ENCODE measurements around the gene KRT80. TPM values are rescaled to one million over a fixed set of nuclear protein-coding genes. Genes with fewer than 3 reads are reported as not detected.

KRT80 gene
- total RNA-seq, 1 donor from 2014 or later, result 8.6 TPM

DNA sequence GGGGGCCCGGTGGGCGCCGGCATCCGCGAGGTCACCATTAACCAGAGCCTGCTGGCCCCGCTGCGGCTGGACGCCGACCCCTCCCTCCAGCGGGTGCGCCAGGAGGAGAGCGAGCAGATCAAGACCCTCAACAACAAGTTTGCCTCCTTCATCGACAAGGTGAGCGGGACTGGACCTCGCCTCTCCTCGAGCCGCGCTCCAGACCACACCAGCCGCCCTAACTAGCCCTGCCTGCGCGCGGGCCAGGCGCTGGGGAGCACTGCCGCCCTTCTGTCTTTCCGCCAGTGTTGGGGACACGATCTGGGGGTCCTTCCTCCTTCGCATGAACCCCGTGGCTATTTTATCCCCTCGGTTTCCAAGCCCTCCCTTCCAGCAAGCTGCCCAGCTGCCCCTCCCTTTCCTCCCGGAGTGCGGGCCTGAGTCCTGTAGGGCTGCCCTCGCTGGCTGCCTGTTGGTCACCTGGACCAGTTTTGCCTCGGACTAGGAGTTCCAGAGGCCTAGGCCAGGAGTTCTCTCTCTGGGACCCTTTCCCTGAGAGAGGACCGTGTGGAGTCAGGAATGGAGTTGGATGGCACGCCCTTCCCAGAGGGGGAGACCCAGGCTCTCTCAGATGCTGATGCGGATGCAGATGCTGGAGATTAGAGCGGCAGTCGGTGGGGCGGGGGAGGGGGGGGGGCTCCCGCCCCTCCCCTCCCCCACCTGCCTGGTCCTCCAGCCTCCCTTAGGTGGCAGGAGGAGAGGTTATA lies 41.8 kb upstream of the KRT80 start:
- Histone ChIP-seq H3K9me3 (no peaks in the 10 kb centered on the region), H3K27ac (peak overlapping the region; percentile 80), H3K36me3 (no peaks in the 10 kb centered on the region), H3K4me3 (peak overlapping the region; percentile 49), H3K27me3 (peaks cover 10% of the 10 kb centered on the region), H3K4me1 (peaks cover 8% of the 10 kb centered on the region)
- ATAC-seq, result no peak
- peak; percentile 61 for DNase-seq
- TF ChIP-seq, protein P1, sequence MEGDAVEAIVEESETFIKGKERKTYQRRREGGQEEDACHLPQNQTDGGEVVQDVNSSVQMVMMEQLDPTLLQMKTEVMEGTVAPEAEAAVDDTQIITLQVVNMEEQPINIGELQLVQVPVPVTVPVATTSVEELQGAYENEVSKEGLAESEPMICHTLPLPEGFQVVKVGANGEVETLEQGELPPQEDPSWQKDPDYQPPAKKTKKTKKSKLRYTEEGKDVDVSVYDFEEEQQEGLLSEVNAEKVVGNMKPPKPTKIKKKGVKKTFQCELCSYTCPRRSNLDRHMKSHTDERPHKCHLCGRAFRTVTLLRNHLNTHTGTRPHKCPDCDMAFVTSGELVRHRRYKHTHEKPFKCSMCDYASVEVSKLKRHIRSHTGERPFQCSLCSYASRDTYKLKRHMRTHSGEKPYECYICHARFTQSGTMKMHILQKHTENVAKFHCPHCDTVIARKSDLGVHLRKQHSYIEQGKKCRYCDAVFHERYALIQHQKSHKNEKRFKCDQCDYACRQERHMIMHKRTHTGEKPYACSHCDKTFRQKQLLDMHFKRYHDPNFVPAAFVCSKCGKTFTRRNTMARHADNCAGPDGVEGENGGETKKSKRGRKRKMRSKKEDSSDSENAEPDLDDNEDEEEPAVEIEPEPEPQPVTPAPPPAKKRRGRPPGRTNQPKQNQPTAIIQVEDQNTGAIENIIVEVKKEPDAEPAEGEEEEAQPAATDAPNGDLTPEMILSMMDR (IDR thresholded peaks at IDR 0.05), result no peak
- intact Hi-C loops (cut with DNase I), result no loop called here

DNA sequence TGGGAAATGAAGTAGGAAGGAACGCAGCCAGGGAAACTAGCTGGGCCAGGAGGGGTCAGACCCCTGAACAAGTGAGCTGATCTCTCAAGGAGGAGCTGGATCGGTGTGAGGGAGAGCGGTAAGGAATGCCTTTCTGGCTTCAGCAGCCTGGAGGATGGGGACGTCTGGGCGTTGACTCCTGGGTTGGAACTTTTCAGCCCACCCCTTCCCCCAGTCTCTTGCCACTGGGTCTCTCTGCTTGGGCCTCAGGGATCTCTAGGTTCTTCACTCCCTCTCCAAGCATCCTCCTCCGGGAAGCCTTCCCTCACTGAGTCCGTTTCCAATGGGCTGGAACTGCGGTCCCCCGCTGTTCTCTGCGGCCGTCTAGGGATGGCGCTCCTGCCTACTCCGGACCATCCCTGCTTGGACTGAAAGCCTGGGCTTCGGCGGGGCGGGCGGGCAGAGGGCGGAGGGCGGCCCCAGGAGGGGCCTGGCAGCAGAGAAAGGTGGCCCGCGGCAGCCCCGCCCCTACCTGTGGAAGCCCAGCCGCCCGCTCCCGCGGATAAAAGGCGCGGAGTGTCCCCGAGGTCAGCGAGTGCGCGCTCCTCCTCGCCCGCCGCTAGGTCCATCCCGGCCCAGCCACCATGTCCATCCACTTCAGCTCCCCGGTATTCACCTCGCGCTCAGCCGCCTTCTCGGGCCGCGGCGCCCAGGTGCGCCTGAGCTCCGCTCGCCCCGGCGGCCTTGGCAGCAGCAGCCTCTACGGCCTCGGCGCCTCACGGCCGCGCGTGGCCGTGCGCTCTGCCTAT lies 41.1 kb upstream of the KRT80 start, which contains the start of gene KRT7:
TSS of gene KRT7 (plus strand) at position 570 of the 788 bp plus-strand sequence. CDS start at position 624, 54 bp downstream.
- intact Hi-C loops (cut with DNase I), result no loop called here
- H3K9me3 ChIP-seq, result no peaks in the 10 kb centered on the region
- ATAC-seq, result peak; percentile 73
- H3K4me1 ChIP-seq, result peaks cover 8% of the 10 kb centered on the region
- TF ChIP-seq, protein P1 (IDR thresholded peaks at IDR 0.05), result no peak
- H3K27me3 ChIP-seq, result peaks cover 10% of the 10 kb centered on the region
- H3K4me3 ChIP-seq, result peak within 1 kb of the TSS; percentile 49
- DNase-seq, result peak; percentile 93
- H3K36me3 ChIP-seq, result no peaks in the 10 kb centered on the region
- peak within 1 kb of the TSS; percentile 80 for H3K27ac ChIP-seq

DNA sequence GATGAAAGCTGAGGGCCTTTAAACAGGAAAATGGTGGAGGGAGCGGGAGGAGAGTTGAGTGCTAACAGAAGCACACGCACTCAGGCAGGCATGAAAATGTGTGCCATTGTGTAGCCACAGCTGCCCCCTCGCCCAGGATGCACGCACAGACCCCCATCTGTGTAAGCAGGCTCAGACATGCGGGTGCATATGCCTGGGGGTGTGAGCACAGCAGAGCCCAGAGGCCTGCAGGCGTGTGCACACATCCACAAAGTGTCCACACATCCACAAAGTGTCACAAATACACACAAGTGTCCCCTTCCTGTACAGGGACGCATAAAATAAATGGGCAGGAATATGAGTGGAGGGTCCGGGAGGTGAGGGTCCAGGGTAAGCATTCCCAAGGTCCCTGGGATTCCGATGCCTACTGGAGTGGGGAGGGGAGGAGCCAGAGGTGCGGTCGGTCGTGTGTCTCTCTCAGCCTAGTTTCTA lies 40.4 kb upstream of the KRT80 start:
- DNase-seq (peak; percentile 62), ATAC-seq (peak; percentile 1)
- Histone ChIP-seq H3K27me3 (peaks cover 10% of the 10 kb centered on the region), H3K9me3 (no peaks in the 10 kb centered on the region), H3K27ac (peak overlapping the region; percentile 80), H3K36me3 (no peaks in the 10 kb centered on the region), H3K4me1 (peaks cover 8% of the 10 kb centered on the region), H3K4me3 (peak overlapping the region; percentile 49)
- TF ChIP-seq, protein P1 (IDR thresholded peaks at IDR 0.05), result no peak
- intact Hi-C loops (cut with DNase I), result no loop called here

DNA sequence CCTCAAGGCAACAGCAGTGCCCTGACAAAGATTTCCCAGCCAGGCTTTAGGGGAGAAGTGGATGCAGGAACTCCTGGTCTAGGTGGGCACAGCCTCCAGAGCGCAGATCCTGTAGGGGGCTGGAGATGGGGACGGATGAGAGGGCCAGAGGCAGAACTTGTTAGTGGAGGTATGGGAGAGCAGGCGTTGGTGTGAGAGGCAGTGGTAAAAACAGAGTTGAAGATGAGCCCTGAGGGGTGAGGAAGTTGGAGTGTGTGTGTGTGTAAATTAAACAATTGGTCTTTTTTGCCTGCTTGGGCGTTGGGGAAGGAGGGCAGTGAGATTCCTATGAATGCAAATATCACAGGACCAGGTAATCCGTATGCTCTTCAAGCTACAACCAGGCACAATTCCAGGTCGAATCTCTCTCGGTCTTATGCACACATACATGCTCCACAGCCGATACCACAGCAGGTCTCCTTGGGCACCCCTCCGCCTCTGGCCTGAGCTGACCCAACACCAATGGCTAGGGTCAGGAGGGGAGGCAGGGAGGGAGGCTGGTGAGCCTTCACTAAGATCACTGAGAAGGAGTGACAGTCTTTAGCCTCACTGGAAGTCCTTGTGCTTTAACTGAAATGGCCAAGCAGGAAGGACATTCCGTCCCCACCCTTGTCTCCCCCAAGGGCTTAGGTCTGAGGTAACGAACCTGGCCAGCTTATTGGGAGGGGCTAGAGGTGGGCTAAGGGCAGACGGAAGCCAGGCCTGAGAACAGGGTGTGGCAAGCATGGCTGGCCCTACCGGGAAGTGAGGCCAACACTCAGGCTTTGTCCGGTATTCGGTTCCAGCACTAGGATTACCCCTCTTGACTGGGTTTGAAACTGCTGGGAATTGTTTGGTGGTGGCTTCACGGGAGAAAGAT lies 39.7 kb upstream of the KRT80 start:
- ATAC-seq (peak; percentile 73), DNase-seq (peak; percentile 83)
- Histone ChIP-seq H3K4me3 (no peak overlapping the region), H3K9me3 (no peaks in the 10 kb centered on the region), H3K36me3 (no peaks in the 10 kb centered on the region), H3K4me1 (peaks cover 8% of the 10 kb centered on the region), H3K27ac (peak overlapping the region; percentile 80), H3K27me3 (peaks cover 10% of the 10 kb centered on the region)
- TF ChIP-seq, protein P1 (IDR thresholded peaks at IDR 0.05), result no peak
- intact Hi-C loops (cut with DNase I), result no loop called here

All from upper lobe of right lung (tissue), 1 donor.